HG03378 (cell line): ENCODE measurements around the gene ATP8A2.
"Not testable (repeated sequence)": the region's sequence is repeated elsewhere in the genome, so short reads cannot be mapped to it uniquely, and the experiment has no call there.

Source experiments
- ATAC-seq: cut with Tn5 transposase; IDR thresholded peaks from one replicate; pipeline ENCODE4 v1.9.1; 2021; ENCODE audit warnings: mild to moderate bottlenecking, moderate library complexity; ENCODE audit not compliant: unreplicated experiment

The ATP8A2 gene

DNA sequence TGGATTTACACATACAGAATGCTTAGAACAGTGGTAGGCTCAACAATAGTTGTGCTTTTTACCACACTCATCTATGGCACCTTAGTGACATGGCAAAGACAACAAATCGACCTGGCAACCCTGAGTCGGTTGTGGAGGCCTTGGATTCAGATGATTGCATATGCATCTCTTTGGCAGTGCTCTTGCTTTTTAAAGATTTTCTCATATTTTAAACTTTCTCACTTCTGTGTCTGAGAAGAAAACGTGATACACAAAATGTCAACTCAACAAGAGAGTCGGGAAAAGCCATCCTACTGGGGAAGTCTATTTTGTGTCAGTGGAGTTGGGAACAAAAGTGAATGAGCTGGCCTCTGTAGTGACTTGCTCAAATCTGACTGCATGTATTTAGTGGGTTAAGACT, 85.8 kb downstream of the ATP8A2 start:
- no peak for ATAC-seq

DNA sequence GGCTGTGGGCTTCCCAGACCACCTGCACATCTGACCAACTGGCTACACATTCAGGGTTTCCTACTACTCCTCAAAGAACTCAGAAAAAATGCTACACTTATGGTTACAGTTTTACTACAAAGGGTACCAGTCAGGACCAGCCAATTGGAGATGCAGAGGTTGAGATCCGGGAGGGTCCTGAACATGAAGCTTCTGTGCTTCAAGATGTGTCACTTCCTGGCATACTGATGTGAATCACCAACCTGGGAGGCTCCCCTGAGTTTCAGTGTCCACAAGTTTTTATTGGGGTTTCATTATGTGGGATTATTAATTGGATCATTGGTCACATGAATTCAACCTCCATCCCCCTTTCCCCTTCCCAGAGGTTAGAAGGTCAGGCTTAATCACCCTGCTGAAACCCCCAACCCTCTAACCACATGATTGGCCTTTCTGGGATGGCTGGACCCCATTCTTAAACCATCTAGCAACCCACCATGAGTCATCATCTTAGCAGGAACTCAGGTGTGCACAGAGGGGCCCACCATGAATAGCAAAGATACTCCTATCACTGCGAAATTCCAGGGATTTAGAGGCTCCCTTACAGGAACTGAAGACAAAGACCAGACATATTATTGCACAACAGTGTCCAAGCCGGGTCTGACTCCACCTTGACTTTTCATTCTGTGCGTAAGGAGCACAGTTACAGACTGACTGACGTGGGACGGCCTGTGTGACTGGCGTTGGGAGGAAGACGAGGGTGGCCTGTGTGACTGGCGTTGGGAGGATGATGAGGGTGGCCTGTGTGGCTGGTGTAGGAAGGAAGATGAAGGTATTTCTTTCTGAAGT, 90.7 kb downstream of the ATP8A2 start:
- ATAC-seq = no peak

DNA sequence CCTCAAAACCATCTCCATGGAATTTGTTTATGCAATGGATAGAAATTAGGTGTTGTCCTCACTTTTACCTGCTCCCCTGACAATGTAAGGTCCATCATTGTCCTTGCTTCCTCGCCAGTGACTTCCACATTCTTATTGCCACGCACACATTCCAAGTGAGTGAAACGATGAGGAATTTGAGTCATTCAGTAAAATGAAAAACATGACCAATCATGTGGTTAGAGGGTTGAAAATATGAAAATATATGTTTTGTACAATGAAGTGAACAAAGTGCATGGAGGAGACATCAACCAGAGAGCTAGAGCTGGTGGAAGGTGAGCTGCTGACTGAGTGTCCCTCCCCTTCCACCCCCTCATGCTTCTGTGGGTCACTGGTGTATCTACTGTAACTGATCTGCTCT, 91.7 kb downstream of the ATP8A2 start:
- no peak for ATAC-seq

DNA sequence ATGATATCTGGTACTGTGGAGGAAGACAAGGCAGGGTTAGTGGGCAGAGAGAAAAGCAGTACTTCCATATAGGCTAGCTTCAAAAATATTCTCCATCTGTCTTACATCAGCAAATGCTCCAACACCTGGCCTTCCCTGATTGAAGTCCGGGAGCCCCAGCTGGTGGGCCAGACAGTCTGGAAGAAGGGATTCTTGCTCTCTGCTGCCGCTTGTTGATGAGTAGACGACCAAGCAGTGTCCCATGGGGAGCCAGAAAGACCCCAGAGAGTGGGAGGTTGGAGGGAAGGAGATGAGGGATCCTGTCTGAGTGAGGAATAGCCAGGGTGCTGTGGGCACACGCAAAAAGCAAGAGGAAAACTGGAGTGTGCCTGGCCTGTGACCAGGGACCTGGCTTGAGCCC, 95.1 kb downstream of the ATP8A2 start:
- ATAC-seq = no peak

DNA sequence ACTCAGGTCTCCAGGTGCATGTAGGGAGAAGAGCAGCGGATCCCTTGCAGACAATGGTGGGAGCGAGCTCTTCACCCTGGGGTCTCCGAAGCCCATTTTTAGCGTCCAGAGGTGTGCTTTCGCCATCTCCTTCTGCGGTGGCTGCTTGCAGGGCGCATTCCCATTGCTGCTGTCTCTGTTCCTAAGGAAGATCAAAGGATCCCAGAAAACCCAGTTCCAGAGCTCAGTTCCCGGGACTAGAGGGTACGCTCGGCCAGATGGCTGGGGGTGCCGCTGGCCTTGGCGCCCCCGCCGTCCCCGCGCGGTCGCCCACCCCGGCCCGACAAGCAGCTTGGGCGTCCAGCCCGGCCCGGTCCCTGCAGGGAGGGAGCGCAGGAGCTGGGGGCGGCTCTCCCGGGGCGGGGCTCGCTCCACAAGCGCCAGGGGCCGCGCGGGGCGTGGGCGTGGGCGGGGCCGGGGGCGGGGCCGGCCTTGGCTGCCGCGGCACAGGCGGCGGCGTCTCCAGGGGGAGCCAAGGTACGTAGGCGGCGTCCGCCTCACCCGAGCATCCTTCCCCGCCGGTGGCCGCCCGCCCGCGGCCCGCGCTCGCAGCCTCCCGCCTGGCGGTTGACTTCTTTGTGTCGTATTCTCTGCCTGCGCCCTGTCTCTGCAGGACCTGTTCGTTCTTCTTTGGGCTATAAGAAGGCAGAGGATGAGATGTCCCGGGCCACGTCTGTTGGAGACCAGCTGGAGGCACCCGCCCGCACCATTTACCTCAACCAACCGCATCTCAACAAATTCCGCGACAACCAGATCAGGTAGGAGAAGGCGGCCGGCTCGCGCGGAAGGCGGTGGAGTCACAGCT, 96.8 kb downstream of the ATP8A2 start:
- ATAC-seq = no peak

DNA sequence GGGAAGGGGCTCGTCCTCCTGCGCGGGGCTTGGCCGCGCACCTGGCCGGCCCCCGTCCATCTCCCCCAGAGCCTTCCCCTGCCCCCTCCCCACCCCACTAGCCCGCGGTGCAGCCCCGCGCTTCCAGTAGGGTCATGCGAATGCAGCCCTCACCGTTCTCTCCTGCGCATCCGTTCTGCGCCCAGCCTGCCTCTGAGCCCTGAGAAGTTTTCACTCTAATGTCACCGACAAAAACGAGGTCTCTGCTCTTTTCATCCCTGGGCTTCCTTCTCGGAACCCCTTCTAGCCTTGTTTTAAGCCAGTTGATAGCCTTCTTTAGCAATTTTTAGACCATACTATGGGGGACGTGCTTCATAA, 97.4 kb downstream of the ATP8A2 start:
- no peak for ATAC-seq

DNA sequence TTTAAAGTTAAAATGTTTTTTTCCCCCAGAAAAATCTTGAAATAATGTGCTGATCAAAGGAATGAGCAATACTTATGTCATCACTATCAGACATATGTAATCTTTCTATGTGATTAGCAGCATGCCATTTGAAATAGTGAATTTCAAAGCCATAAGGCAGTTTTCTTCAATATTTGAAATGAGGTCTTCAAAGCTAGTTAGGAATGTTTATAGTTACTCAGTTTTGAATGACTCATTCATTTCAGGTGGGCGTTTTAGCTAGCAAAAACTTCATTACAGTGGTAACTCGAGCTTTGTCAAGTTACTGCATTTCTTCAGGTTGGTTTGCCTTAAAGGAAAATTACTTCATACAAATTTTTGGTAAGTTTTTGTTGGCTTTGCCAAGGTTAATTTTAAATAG, 102.1 kb downstream of the ATP8A2 start:
- ATAC-seq = no peak

DNA sequence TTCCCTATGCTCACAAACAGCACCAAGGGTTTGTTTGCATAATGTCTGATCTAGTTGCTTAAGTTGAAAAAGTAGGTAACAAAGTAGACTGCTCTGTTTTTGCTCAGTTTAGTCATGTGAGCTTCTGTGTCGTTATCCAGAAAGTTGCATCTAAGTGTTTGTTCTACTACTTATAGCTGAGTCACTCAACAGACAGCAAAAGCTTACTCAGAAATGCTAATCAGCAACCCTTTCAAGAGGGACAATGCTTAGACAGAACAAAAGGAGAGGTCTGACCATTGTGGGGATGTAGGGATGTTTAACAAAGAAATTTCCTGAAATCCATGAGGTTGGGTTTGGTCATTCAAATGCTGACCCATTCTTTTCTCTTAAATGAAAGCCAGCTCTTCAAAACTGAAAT, 106.4 kb downstream of the ATP8A2 start:
- no peak for ATAC-seq

DNA sequence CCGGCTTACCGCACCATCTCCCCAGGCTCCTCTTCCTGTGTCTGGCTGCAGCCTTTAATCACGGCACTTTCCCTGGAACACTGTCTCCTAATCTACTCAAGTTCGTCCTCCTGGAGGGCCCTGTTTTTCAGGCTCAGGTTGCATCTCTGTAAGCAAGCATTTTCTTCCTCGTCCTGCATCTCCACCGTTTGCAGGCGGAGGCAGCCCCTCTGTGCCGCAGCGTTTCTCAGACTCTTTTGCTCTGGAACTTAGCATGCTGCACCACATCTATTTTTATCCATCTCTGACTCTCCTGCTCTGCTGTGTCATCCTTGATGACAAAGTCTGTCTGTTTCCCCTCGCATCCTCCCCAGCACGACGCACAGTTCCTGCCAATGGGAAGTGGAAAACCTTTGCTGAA, 117.5 kb downstream of the ATP8A2 start:
- no peak for ATAC-seq

DNA sequence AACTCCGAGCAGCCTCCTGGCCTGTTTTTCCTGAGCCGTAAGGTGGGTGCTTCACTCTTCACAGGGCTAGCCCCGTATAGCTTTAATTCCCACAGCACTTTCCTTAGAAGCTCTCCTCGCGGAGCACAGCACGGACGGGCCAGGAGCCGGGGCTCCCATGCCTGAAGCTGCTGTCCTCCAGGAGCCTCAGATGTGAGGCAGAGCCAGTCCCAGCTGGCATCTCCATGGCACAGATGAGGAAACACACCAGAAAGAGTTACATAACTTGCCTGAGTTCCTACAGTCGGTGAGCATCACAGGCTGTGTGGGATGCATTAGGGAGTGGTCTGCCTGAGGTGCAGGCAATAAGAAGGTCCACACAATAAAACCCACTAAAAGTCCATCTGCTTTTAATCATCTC, 118.5 kb downstream of the ATP8A2 start:
- no peak for ATAC-seq

DNA sequence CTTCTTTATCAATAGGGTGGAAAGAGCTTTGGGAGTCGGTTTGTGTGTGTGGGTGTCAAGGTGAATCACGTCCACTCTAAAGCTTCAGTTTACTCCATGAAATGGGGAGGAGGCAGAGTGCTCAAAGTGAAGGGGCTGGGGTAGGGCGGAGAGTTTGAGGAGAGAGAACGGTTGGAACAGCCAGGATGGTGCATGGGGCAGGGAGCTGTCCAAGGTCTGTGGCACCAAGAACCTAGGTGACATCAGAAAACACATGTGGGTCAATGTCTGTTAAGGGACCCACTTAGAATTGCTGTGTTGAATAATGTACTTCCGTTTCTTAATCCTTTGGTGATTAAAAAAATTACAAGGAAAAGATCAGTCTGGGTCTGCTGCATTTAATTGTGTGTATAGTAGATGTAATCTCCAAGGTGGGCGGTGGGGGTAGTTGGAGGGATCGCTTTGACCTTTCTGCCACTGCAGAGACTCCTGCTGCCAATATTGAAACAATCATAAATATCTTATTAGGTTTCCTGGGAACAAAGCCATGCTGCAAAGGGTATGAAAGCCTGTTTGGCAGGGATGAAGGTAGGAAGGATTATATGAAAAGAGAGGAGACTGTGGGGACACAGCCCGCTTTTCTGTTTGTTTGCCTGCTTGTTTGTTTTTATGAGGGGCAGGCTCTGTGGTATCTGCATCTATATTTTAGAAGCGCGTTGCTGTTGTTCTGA, 122.3 kb downstream of the ATP8A2 start:
- ATAC-seq = no peak

DNA sequence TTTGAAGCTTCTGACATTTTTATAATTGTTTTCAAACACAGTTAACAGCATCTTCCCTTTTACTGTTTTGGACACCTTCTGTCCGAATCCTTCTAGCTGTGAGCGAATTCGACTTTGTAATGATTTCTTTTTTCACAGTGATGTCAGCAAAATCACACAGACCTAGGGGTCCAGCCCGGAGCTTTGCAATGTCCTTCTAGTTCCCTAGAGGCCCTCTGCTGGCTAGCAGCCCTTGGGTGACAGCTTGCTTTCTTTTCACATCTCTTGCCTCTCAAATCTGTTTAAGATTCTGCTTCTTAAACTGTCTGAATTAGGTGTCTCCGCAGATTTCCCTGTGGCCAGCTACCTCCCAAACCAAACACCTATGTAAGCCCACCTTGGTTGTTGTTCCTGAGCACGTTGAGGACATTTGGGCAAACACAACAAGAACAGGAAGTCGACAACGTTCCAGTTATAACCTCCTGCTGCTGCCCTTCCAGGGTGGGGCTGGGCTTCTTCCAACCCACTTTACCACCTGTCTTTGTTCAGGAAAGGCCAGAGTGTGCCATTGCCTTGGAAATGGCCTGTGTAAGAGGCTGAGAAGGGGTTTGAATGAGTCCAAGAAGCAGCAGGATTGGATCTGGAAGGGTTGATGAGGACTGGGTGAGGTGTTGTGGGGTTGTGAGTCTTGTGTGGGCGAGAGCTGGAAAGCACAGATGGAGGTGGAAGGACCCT, 123.1 kb downstream of the ATP8A2 start:
- no peak for ATAC-seq

DNA sequence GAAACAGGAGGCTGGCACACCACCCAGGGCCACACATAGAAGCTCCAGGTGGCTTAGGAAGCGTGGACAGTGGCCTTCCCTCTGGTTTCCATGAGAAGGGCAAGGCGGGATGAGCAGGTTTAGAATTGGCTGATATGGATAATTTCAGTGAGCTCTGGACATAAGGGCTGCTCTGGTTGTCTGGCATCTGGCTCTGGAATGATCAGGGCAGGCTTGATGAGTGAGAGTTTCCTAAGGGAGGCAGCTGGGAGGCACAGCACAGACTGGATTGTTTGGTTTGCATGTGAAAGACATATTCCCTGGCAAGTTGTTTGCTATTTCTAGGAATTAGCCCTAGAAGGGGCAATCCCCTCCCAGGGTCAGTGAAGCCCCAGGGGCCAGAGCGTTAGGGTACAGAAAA, 129.5 kb downstream of the ATP8A2 start:
- ATAC-seq = no peak

DNA sequence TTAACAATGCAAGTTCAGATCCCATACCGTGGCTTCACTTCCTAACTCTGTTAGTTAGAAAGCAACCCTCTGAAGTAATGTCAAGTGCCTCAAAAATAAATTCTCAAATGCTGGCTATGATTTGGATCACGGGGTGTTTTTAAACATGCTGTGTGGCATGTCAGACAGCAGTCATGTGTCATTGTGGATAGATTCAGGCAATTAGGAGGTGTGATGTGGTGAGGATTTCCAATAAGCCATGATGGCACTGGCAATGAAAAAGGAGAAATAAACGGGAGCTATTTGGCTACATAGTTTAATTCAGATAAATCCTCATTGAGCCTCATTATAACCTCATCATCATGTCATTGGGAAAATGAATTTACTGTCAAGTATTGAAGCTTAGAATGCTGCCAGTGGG, 130.3 kb downstream of the ATP8A2 start:
- no peak for ATAC-seq

DNA sequence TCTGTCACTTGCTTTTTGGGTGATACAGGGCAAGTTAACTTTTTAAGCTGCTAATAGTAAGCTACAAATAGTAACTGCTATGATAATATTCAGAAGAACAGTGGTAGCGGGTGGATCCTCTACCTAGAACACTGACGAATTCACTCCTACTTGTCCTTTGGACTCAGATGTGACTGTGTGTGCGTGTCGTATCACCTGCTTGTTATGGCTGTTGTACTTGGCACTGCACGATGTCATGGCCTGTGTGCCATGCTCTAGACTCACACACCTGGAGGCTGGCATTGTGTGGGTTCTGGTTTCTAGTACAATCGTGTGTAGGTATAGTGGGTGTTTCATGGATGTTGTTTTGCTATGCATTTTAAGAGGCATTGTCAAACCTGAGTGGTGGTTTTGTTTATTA, 130.8 kb downstream of the ATP8A2 start:
- ATAC-seq = no peak

DNA sequence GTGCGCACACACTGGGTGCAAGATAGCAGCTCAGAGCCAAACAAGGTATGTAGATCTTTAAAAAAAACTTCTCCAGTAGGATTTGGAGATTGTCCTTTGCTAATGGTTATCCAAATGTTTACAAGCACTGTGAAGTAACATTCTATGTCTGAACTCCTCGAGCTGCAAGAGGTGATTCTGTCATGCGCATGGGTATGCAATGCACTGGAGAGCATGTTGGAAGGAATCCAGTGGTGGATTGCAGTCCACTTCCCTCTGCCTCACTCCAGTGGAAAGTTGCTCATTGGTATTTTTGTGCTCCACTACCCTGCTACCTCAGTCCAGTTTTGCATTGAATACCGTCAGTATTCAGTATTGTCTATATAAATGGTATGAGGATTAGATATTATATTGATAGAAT, 132.1 kb downstream of the ATP8A2 start:
- no peak for ATAC-seq

DNA sequence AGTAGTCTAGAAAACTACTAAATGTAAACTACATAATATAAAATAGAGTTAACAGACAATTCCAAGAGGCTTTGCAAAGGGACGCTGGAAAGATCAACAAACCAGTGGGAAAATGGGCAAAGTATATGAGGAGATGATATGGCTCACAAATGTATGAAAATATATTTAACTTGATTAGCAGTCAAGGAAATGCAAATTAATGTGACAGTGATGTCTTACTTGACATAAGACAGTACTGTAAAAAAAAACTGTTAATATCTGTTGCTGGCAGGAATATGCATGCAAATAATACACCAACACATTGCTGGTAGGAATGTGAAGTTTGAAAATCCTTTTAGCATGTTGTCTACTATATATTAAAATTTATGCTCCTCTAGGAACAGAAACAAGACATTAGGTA, 136.1 kb downstream of the ATP8A2 start:
- ATAC-seq = no peak

DNA sequence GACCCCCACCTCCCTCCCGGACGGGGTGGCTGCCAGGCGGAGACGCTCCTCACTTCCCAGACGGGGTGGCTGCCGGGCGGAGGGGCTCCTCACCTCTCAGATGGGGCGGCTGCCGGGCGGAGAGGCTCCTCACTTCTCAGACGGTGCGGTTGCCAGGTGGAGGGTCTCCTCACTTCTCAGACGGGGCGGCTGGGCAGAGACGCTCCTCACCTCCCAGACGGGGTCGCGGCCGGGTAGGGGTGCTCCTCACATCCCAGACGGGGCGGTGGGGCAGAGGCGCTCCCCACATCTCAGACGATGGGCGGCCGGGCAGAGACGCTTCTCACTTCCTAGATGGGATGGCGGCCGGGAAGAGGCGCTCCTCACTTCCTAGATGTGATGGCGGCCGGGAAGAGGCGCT, 141.3 kb downstream of the ATP8A2 start:
- ATAC-seq = not testable (repeated sequence)

DNA sequence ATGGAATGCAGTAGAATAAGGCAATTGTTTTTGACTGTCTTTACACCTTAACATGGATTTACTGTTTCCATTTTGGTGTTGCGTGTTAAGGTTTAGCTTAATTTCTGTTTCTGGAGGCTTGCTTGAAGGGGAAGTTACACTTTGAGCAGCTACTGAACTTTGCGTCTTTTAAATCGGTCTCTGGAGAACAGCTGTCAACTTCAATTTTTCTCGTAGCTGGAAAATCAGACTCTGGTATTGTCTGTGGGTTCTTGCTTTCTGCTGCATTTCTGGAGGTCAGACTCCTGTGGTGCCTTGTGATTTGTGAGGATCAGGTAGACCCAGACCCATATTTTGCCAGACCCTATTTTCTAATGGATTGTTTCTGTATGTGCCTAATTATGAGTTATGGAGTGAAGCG, 146.7 kb downstream of the ATP8A2 start:
- no peak for ATAC-seq

DNA sequence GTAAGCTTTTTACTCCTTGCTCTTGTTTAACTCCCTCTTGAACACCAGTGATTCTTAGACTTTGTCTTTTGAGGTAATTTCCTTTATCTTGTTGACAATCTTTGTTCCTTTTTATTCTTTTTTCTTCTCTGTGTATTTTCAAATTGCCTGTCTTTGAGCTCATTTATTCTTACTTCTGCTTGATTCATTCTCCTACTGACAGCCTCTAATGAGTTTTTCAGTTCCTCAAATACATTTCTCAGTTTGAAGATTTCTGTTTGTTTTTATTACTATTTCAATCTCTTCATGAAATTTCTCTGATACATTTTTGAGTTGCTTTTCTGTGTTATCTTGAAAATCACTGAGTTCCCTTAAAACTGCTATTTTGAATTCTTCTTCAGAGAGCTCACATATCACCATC, 154.1 kb downstream of the ATP8A2 start:
- ATAC-seq = no peak

DNA sequence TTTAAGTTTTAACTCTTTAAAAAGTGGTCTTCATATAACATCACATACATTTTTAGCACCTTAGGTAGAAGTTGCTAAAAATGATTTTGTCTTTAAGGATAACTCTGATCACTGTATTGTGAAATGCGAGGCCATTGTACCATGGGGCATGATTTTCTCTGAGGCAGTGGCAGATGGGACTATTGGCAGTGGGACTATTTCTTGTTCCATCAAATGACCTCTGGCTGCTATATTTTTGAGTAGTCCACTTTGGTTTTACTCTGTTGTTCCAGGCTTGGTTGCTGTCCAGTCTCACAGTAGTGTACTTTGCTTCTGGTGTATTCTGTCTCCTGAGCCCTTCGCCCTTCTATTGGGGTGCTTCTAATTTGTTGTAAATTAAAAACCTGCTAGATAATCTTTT, 156.5 kb downstream of the ATP8A2 start:
- ATAC-seq = no peak
